Omental fat pad (tissue), 4 donors: Measurements from ENCODE around the gene ADGRF5. TPM values are rescaled to one million over a fixed set of nuclear protein-coding genes. Genes with fewer than 3 reads are reported as not detected.

Source experiments
- ATAC-seq: fragments of 150-250 bp; one replicate; pipeline ENCODE4 v1.9.1; 2016; ENCODE audit warnings: mild to moderate bottlenecking, moderate library complexity; ENCODE audit not compliant: low FRiP score
- DNase-seq: peaks from one replicate; pipeline ENCODE4 v3.0.0-alpha.2; 2019; ENCODE audit warnings: low spot score
- total RNA-seq, 4 donors: library from RNA; depleted of rRNA; stranded (reverse); fragments of >200 nt; gene quantifications; one replicate each; pipeline ENCODE4 v1.1.0, GENCODE V29; 2016
- TF ChIP-seq, protein P1 (sequence below), 3 donors: fragments of 450-650 bp; IDR thresholded peaks; one replicate each; pipeline ENCODE4 v1.5.1; 2016 to 2017; ENCODE audit warnings: antibody characterized with exemption in 3 of 3, mild to moderate bottlenecking in 3 of 3, moderate library complexity in 2 of 3

ADGRF5 gene
- total RNA-seq, 4 donors from 2014 or later = 29.7 to 324 (median 74.1) TPM

DNA sequence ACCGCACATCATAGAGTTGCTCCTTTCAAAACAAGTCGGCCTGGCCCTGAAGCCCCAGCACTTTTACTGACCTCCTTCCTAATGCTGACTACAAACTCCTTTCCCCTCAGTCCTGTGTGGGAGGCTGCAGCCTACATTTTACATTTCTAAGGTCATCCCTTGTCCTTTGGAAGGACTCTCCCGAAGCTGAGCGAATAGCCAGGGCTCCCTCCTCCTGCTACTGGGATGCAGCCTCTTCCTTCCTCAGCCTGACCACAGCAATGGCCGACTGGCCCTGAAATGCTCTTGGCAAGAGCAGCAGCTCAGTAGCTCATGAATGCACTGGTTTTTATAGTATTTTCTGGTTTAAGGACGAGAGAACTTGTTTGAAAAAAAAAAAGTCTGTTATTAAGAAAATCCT, 679 bp downstream of the ADGRF5 start:
- no peak for DNase-seq
- TF ChIP-seq, protein P1, sequence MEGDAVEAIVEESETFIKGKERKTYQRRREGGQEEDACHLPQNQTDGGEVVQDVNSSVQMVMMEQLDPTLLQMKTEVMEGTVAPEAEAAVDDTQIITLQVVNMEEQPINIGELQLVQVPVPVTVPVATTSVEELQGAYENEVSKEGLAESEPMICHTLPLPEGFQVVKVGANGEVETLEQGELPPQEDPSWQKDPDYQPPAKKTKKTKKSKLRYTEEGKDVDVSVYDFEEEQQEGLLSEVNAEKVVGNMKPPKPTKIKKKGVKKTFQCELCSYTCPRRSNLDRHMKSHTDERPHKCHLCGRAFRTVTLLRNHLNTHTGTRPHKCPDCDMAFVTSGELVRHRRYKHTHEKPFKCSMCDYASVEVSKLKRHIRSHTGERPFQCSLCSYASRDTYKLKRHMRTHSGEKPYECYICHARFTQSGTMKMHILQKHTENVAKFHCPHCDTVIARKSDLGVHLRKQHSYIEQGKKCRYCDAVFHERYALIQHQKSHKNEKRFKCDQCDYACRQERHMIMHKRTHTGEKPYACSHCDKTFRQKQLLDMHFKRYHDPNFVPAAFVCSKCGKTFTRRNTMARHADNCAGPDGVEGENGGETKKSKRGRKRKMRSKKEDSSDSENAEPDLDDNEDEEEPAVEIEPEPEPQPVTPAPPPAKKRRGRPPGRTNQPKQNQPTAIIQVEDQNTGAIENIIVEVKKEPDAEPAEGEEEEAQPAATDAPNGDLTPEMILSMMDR (IDR thresholded peaks at IDR 0.05) = no peak

DNA sequence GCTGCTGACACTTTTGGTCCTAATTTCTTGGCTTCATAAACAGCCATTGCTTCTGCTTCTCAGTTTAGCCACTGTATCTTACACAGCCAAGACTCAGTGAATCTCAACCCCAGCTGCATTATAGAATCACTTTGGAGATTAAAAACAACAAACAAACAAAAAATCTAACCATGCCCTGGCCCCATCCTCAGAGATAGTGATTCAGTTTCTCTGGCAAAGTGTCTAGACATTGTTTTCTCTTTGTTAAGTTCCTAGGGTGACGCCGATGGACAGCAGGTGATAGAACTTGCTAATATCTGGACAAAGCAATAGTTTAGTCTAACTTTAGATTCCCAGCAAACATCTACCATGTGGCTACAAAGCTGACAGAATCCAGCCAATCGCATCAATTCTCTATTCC, 2.9 kb downstream of the ADGRF5 start:
- TF ChIP-seq, protein P1 (IDR thresholded peaks at IDR 0.05) = no peak
- no peak for DNase-seq
- ATAC-seq = no peak

More for the DNA sequence above, 679 bp downstream of the ADGRF5 start:
- no peak for ATAC-seq

DNA sequence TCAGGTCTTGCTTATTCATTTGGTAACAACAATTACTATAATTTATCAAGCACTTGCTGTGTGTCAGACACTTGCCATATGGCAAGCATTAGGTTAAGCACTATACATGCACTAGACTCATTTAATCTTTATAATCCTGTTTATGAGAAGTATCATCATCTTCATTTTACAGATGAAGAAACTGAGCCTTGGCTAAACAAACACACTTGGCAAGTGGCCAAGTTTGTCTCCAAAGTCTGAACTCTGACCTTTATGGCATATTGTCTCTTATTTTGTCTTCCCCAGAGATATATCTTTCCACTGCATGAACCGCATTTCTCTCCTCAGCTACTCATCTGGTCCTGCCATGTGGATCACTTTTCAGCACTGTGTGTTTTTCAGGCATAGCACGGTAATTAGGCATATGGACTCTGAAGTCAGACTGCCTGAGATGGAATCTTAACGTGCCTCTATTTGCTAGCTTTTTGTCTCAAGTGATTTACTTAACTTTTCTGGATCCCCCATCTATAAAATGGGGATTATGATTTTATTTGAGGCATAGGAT, 4.7 kb downstream of the ADGRF5 start:
- TF ChIP-seq, protein P1 (IDR thresholded peaks at IDR 0.05) = no peak
- ATAC-seq (no peak), DNase-seq (no peak)

DNA sequence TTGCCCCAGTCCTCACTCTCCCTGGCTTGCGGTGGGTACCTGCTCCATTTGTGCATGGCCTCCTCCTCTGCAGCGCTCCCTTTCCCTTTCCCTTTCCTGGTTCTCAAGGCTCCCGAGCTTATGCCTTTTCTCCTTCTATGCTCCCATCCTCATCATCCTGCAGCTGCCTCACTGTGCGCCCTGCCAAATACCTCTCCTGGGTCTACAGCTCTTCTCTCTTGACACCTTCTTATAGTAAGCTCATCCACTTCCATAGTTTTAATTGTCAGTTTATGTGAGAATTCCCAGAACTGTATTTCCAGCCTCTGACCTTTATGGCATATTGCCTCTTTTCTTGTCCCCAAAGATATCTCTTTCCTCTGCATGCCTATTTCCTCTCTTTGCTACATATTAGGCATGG, 5.9 kb downstream of the ADGRF5 start:
- DNase-seq (no peak), ATAC-seq (no peak)
- TF ChIP-seq, protein P1 (IDR thresholded peaks at IDR 0.05) = no peak

DNA sequence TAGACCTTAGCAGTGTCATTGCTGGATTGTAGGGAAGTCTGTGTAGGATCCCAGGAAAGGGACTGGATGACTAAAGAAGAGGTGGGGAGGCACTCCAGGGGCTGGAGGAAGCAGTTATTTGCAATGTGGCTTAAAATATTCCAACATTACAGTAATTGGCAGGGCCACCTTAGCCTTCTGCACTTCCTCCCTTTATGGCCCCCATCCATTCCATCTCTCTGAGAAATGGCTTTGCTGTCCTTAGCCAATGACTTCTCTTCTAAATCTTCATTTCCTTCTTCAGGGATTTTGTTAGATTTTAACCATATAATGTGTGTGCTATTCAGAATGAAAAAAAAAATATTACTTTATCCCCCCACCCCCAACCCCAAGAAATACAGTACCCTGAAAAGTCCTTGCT, 6.4 kb downstream of the ADGRF5 start:
- no peak for ATAC-seq
- TF ChIP-seq, protein P1 (IDR thresholded peaks at IDR 0.05) = no peak
- no peak for DNase-seq

DNA sequence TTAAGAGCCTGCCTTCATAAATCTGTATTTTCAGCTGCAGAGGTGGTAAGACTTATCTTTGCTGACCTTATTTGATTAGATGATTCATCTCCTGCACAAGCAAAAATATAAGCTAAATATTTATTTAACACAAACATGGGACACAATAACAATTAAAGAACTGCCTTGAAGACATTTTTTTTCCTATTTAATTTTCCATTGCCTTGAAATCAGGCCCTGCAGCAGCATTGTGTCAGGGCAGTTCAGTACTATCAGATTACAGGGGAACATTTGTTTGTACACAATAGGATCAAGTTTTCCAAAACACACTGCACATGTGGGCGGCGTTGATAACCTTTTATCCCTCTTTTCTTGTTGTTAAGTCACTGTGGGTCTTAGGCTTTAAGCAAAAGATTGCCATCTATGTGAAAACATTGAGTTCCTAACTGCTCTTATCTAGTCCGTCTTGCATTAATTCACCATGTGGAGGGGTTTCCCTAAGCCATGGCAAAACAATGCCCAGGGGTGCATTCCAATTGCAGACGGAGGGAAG, 7.4 kb downstream of the ADGRF5 start:
- DNase-seq (no peak), ATAC-seq (no peak)
- TF ChIP-seq, protein P1 (IDR thresholded peaks at IDR 0.05) = no peak

DNA sequence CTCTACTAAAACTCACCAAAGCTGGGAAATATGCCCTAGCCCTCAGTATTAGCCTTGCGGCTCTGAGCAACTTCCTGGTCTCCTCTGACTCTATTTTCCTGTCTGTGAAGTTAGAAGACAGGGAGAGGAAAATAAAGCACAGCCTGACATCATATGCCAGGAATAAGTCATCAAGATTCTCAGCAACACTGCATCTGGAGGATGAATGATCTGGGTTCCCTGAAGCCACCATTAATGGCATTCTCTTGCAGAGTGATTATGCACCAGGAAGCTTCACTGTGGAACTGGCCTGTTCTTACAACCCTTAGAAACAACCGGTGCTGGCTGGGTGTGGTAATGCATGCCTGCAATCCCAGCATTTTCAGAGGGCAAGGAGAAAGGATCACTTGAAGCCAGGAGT, 12.4 kb downstream of the ADGRF5 start:
- TF ChIP-seq, protein P1 (IDR thresholded peaks at IDR 0.05) = no peak
- ATAC-seq (no peak), DNase-seq (no peak)
